ENCODE results near the gene UPB1.

The UPB1 gene

DNA sequence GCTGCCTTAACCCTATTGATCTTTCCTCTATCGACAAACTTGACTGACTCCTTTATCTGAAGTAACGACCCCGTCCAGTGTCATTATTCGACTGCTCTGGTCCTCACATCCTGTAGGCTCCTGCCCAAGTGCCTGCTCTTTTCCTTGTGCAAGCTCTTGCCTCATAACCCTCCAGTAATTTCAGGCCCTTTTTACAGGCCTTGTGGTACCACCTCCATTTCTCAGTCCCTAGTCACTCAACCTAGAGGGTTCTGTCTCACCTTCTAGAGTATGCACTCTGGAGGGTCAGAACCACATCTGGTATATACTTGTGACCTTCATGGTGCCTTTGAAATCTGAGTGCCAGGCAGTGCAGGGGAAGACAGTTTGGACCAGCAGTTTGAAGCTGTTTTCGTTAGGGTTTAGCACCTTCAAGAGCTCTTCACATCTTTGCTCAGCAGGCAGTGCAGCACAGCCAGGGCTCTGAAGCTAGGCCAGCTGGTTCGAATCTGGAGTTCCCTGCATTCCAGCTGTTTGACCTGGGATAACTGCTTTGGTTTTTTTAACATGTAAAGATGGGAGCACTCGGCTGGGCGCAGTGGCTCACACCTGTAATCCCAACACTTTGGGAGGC, 71.9 kb downstream of the UPB1 start:
- DNase-seq = no peak

DNA sequence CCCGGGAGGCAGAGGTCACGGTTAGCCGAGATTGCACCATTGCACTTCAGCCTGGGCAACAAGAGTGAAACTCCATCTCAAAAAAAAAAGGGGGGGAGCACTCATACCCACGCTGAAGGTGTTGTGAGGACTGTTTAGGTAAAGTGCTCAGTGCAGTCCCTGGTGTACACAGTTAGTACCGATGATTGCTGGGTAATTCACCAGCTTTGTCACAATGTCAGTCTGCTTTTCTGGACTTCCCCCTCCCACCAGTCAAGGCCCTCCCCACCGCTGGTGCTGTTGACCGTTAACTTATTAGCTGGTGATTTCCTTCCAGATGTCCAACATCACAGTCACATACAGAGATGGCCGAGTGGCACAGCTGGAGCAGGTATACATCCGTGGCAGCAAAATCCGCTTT, 72.5 kb downstream of the UPB1 start:
- no peak for DNase-seq

DNA sequence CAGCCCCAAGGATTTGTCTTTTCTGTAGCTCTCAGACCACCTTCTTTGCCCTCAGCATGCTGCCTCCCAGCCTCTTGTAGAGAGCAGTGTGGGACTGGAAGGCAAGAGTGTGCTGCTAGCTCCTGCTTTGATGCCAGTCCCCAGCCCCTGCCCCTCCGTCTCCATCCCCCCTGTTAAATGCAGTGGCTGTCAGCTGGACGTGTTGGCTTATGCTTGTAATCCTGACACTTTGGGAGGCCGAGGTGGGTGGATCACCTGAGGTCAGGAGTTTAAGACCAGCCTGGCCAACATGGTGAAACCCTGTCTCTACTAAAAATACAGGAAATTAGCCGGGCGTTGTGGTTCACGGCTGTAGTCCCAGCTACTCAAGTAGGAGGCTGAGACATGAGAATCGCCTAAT, 76.1 kb downstream of the UPB1 start:
- DNase-seq = no peak

DNA sequence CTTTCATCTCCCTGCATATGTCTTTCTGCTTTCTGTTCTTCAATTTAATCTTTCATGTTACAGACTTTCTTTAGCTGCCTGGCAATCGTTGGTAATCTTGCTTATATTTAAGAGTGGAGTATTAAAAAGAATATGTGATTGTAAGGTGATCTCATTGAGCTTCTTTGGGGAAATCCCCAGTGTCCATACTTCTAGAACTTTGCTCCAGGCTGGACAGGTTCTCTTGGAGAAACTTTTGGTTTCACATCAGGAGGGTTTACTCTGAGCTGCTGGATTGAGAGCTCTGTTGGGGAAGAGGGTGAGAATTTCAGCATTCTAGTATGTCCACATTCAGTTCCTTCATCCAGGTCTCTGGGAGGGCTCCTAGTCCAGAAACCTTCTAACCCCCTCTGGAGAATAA, 81.6 kb downstream of the UPB1 start:
- DNase-seq = no peak

Measured in NCI-H1092 (cell line).